Stimulated activated CD4-positive, alpha-beta T cell treated with anti-CD3 and anti-CD28 coated beads, Interleukin-1b, Interleukin-23, amount 100 ng/mL, for 1 hour (primary cell): ENCODE measurements around the gene LRRK1.

Experiments used
- DNase-seq, 2 donors: peaks; one replicate each; pipeline ENCODE4 v3.0.0-alpha.2; 2020; ENCODE audit warnings: low read depth in 2 of 2

LRRK1 gene

GRCh38 chr15:101056366-101057334 lies 137.5 kb downstream of the LRRK1 start:
- DNase-seq, result no peak

- DNase-seq, result no peak
Observed at GRCh38 chr15:101057841-101058407, 138.8 kb downstream of the LRRK1 start.

GRCh38 chr15:101058735-101059134 lies 139.6 kb downstream of the LRRK1 start:
- DNase-seq, result no peak

GRCh38 chr15:101059381-101060341 lies 140.5 kb downstream of the LRRK1 start:
- no peak for DNase-seq

- no peak for DNase-seq
Observed at GRCh38 chr15:101060576-101061551, 141.7 kb downstream of the LRRK1 start.

- no peak for DNase-seq
Observed at GRCh38 chr15:101062063-101062462, 142.9 kb downstream of the LRRK1 start.

GRCh38 chr15:101062471-101063171 lies 143.5 kb downstream of the LRRK1 start:
- no peak for DNase-seq

- DNase-seq, result no peak
Observed at GRCh38 chr15:101063212-101063611, 144.1 kb downstream of the LRRK1 start.

- DNase-seq, result no peak
Observed at GRCh38 chr15:101063891-101064794, 145.0 kb downstream of the LRRK1 start.

- no peak for DNase-seq
Observed at GRCh38 chr15:101064795-101065569, 145.8 kb downstream of the LRRK1 start.

- DNase-seq, result no peak
Observed at GRCh38 chr15:101065570-101066221, 146.5 kb downstream of the LRRK1 start.

GRCh38 chr15:101066501-101067408 lies 147.6 kb downstream of the LRRK1 start:
- DNase-seq, result no peak

GRCh38 chr15:101067660-101068522 lies 148.7 kb downstream of the LRRK1 start:
- no peak for DNase-seq

- no peak for DNase-seq
Observed at GRCh38 chr15:101068523-101068960, 149.4 kb downstream of the LRRK1 start.

GRCh38 chr15:101068961-101069653 lies 149.9 kb downstream of the LRRK1 start:
- DNase-seq, result no peak
